HG03571 (cell line): ENCODE measurements around the gene YJEFN3.

Source experiments
- ATAC-seq: cut with Tn5 transposase; IDR thresholded peaks from one replicate; pipeline ENCODE4 v1.9.1; 2021; ENCODE audit not compliant: unreplicated experiment

YJEFN3 gene

DNA sequence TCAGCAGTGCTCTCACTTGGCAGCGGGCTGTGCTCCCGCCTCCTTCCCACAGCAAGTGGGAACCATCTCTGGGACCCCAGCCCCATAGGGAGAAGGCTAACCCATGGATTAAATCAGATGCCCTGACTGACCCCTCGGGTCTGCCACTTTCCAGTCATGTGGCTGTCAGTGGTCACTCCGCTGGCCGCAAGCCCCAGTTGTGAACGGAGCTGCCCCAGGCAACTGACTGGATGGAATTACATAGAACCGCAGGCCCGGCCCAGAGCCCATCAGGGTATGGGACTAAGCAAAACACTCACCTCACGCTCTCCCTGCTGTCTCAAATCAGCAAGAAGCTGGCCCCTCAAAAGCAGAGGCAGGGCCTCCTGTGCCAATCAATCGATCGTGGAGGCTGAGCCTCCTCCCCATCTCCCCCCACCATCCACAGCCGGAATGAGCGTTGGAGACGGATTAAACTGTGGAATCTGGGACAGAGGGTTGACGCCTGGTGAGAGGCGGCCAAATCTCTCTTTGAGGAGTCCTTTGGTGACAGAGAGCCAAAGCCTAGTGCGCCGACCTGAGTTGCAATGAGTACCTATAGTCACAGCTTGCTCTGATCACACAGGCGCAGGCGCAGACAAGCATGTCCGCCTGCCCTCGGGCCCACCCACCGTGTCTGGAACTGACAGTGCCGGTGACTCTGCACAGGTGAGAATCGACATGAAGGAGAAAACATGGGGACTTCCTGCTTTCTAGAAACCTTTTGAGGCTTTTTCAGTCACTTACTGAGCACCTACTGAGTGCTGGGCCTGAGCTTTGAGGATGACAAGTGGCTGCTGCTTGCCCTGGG is 51.0 kb downstream of the YJEFN3 start:
- no peak for ATAC-seq

DNA sequence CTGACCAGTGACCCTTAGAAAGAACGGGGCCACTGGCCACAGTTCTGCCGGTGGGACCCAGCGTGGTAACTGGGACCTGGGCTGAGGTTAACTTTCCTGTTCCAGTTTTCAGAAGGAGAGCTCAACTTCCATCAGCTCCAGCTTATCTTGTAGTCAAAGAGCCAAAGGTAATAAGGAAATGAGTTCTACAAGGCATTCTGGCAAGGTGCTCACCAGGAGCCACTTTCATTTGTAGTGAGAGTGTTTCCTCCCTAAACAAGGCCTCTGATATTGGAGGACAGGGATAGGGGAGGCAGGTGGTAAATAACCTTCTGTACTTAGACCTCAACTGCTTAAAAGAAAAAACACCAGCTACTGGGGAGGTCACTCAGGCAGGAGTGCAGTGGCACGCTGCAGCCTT is 51.7 kb downstream of the YJEFN3 start:
- no peak for ATAC-seq

DNA sequence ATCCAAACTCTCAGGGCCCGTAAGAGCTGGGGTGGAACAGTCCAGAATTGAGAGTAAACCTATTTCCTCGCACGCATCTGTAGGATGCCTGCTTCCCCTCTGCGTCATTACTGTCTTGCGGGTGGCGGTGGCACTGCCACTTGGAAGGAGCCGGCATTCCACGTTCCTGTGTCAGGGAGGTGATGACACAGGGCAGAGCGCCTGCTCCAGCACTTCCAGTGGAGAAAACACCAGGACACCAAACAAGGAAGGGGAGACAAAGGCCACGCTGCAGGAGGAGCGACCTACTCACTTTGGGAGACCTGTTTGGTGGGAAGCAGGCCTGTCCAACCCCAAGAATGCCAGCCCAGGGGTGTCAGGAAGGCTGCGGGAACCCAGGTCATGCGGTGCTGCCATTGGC is 52.7 kb downstream of the YJEFN3 start:
- no peak for ATAC-seq

DNA sequence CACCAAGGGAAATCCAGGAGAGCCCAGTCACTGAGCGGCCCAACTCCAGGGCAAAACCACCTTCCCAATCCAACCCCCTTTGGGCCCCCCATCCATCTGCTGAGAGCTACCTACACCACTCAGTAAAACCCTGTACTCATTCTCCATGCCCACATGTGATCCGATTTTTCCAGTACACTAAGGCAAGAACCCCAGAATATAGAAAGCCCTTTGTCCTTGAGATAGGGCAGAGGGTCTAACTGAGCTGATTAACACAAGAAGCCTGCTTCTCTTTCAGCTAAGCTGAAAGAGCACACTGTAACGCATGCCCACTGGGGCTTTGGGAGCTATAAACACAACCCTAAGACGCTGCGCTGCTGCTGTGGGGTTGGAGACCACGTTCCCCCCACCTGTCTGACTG is 53.8 kb downstream of the YJEFN3 start:
- no peak for ATAC-seq

DNA sequence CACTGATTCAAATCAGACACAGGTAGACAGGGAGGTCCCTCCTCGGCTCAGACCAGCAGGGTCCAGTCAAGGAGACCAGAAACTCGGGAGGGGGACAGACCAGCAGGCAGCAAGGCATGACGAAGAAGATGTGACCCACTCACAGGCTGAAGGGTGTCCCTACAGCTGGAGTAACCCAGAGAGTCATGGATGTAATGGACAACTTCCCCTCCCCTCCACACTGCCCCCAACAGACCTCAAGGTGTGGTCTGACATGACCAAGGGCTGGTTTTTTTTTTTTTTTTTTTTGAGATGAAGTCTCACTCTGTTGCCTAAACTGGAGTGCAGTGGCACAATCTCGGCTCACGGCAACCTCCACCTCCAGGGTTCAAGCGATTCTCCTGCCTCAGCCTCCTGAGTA is 55.6 kb downstream of the YJEFN3 start:
- no peak for ATAC-seq
